HCT116 (cell line): ENCODE results near the gene TMOD1. TPM values are rescaled to one million over a fixed set of nuclear protein-coding genes. Genes with fewer than 3 reads are reported as not detected.

ENCODE experiments used
- ATAC-seq: fragments of 200-7000 bp; cut with Tn5 transposase; 2 replicates; pipeline ENCODE4 v1.9.1; 2020; ENCODE audit warnings: mild to moderate bottlenecking, moderate library complexity
- BruUV-seq: library from RNA; stranded (reverse); fragments of 400-500 nt; replicated peaks from 2 replicates; lab custom pipeline; 2021; lab: Mats Ljungman, UMichigan
- CTCF ChIA-PET: fragments of 300-600 bp; sonication (Branson Sonifier 250); formaldehyde crosslinking; loops from one replicate; lab custom pipeline; 2021; ENCODE audit warnings: antibody characterized with exemption; lab: Charles Lee
- POLR2A ChIA-PET: fragments of 300-600, 350-600 bp; sonication (Branson Sonifier 250); formaldehyde crosslinking; loops from one replicate; lab custom pipeline; 2021; ENCODE audit warnings: antibody characterized with exemption; lab: Charles Lee
- RAD21 ChIA-PET, 2 experiments: fragments of 300-600 bp; sonication (Branson Sonifier 250); formaldehyde crosslinking; loops; one replicate each; lab custom pipeline; 2023; ENCODE audit warnings: low total read pairs in 2 of 2; ENCODE audit not compliant: uncharacterized antibody in 2 of 2, unreplicated experiment in 2 of 2, low non-redundant PET in 1 of 2; lab: Charles Lee
- DNase-seq: peaks from one replicate; pipeline ENCODE4 v3.0.0-alpha.2; 2010; ENCODE audit warnings: low read depth, low spot score
- H2AFZ ChIP-seq: fragments of 200-600 bp; shearing (Covaris generic), sonication (generic); 2 replicates; pipeline ENCODE4 v1.6.1; 2017; ENCODE audit warnings: low read depth, mixed run types, mixed read lengths, antibody characterized with exemption, low read length; ENCODE audit not compliant: poor library complexity, severe bottlenecking
- H3K27ac ChIP-seq: 2 replicates; pipeline ENCODE4 v1.5.1; 2012; ENCODE audit warnings: low read depth, low read length
- H3K27me3 ChIP-seq: fragments of 200-600 bp; sonication (generic); 2 replicates; pipeline ENCODE4 v1.6.1; 2016; ENCODE audit warnings: mixed run types, low read length, mixed read lengths; ENCODE audit not compliant: insufficient read depth
- H3K36me3 ChIP-seq, 2 experiments: fragments of 200-500 bp in 1 of 2; fragments of 200-600 bp in 1 of 2; sonication (Bioruptor generic) in 1 of 2; sonication (generic) in 1 of 2; 2 replicates each; pipeline versions ENCODE4 v1.5.1 to v1.6.1; 2014 to 2016; ENCODE audit warnings: low read length in 2 of 2, inconsistent platforms in 1 of 2, mixed read lengths in 1 of 2, mixed run types in 1 of 2; ENCODE audit not compliant: insufficient read depth in 2 of 2, control insufficient read depth in 1 of 2
- H3K4me1 ChIP-seq, 2 experiments: fragments of 200-600 bp in 1 of 2; sonication (generic) in 1 of 2; 2 replicates each; pipeline versions ENCODE4 v1.5.1 to v1.6.1; 2012 to 2017; ENCODE audit warnings: low read length in 2 of 2, inconsistent platforms in 1 of 2, mild to moderate bottlenecking in 1 of 2, mixed read lengths in 1 of 2, mixed run types in 1 of 2, moderate library complexity in 1 of 2; ENCODE audit not compliant: insufficient read depth in 2 of 2, control insufficient read depth in 1 of 2
- H3K4me2 ChIP-seq: fragments of 200-600 bp; sonication (generic); 2 replicates; pipeline ENCODE4 v1.6.1; 2017; ENCODE audit warnings: mixed run types, low read length, mixed read lengths
- H3K4me3 ChIP-seq, 2 experiments: fragments of 200-600 bp in 1 of 2; sonication (generic) in 1 of 2; replicated peaks in 1 of 2; 2 replicates each; pipeline ENCODE4 v1.5.1; 2011 to 2016; ENCODE audit warnings: low read length in 2 of 2, control low read depth in 1 of 2, low read depth in 1 of 2, mild to moderate bottlenecking in 1 of 2, mixed read lengths in 1 of 2, mixed run types in 1 of 2
- H3K79me2 ChIP-seq: fragments of 200-600 bp; sonication (generic); 2 replicates; pipeline ENCODE4 v1.6.1; 2017; ENCODE audit warnings: mild to moderate bottlenecking, mixed run types, low read length, moderate library complexity, mixed read lengths; ENCODE audit not compliant: insufficient read depth
- H3K9ac ChIP-seq: fragments of 200-600 bp; sonication (generic); 2 replicates; pipeline ENCODE4 v1.6.1; 2016; ENCODE audit warnings: low read length, mixed read lengths
- H3K9me2 ChIP-seq: fragments of 200-600 bp; sonication (generic), shearing (Covaris generic); 2 replicates; pipeline ENCODE4 v1.6.1; 2017; ENCODE audit warnings: mixed run types, mild to moderate bottlenecking, moderate library complexity; ENCODE audit not compliant: insufficient read depth
- H3K9me3 ChIP-seq, 2 experiments: fragments of 200-500 bp in 1 of 2; fragments of 200-600 bp in 1 of 2; sonication (Bioruptor generic) in 1 of 2; sonication (generic) in 1 of 2; 2 replicates each; pipeline ENCODE4 v1.6.1; 2014 to 2017; ENCODE audit warnings: low read length in 2 of 2, mixed read lengths in 2 of 2, inconsistent platforms in 1 of 2, low read depth in 1 of 2, mild to moderate bottlenecking in 1 of 2, mixed run types in 1 of 2, moderate library complexity in 1 of 2; ENCODE audit not compliant: control insufficient read depth in 1 of 2, insufficient read depth in 1 of 2
- H4K20me1 ChIP-seq: fragments of 200-600 bp; sonication (generic), shearing (Covaris generic); 2 replicates; pipeline ENCODE4 v1.6.1; 2017; ENCODE audit warnings: mixed run types, mild to moderate bottlenecking, moderate library complexity; ENCODE audit not compliant: insufficient read depth
- CBX3 ChIP-seq: IDR thresholded peaks from 2 replicates; pipeline ENCODE4 v1.6.1; 2012; ENCODE audit warnings: low read depth
- EGR1 ChIP-seq: IDR thresholded peaks from 2 replicates; pipeline ENCODE4 v1.6.1; 2012; ENCODE audit warnings: low read depth
- EZH2 ChIP-seq: fragments of 200-600 bp; sonication (generic); IDR thresholded peaks from 2 replicates; pipeline ENCODE4 v1.6.1; 2017; ENCODE audit warnings: antibody characterized with exemption, mixed run types
- EZH2phosphoT487 ChIP-seq: fragments of 200-600 bp; IDR thresholded peaks from 2 replicates; pipeline ENCODE4 v1.6.1; 2018; ENCODE audit warnings: antibody characterized with exemption, borderline replicate concordance
- JUND ChIP-seq: IDR thresholded peaks from 2 replicates; pipeline ENCODE4 v1.6.1; 2012
- MAX ChIP-seq: IDR thresholded peaks from 2 replicates; pipeline ENCODE4 v1.6.1; 2012
- POLR2A ChIP-seq: IDR thresholded peaks from 2 replicates; pipeline ENCODE4 v1.7.0; 2011; ENCODE audit warnings: borderline replicate concordance; ENCODE audit not compliant: insufficient read depth, insufficient read length; ENCODE audit errors: extremely low read depth
- POLR2AphosphoS5 ChIP-seq: IDR thresholded peaks from 2 replicates; pipeline ENCODE4 v1.6.1; 2011; ENCODE audit warnings: mild to moderate bottlenecking, low read depth, low read length, moderate library complexity
- RAD21 ChIP-seq: IDR thresholded peaks from 2 replicates; pipeline ENCODE4 v1.6.1; 2012; ENCODE audit warnings: low read depth, mild to moderate bottlenecking
- ZFX ChIP-seq: fragments of 450-650 bp; IDR thresholded peaks from 2 replicates; pipeline ENCODE4 v1.6.1; 2017
- ZNF274 ChIP-seq: fragments of 200-500 bp; sonication (Bioruptor generic); IDR thresholded peaks from 2 replicates; pipeline ENCODE4 v1.6.1; 2014; ENCODE audit warnings: mild to moderate bottlenecking, low read depth, low read length, inconsistent platforms
- intact Hi-C: fragments of 100-400 bp; cut with micrococcal nuclease; formaldehyde crosslinking; loops from 2 replicates; pipeline ENCODE4 v1.10.0; 2022
- total RNA-seq: library from RNA; stranded (reverse); gene quantifications from one replicate; pipeline ENCODE4 v1.2.1, GENCODE V29; 2021; ENCODE audit not compliant: unreplicated experiment
- TF ChIP-seq, protein P1 (sequence below): IDR thresholded peaks from 2 replicates; pipeline ENCODE4 v1.6.1; 2012
- TF ChIP-seq, protein P2 (sequence below): IDR thresholded peaks from 2 replicates; pipeline ENCODE4 v1.6.1; 2012; ENCODE audit warnings: low read depth

TMOD1 gene
- total RNA-seq, 1 experiment from 2014 or later: 4.4 TPM

DNA sequence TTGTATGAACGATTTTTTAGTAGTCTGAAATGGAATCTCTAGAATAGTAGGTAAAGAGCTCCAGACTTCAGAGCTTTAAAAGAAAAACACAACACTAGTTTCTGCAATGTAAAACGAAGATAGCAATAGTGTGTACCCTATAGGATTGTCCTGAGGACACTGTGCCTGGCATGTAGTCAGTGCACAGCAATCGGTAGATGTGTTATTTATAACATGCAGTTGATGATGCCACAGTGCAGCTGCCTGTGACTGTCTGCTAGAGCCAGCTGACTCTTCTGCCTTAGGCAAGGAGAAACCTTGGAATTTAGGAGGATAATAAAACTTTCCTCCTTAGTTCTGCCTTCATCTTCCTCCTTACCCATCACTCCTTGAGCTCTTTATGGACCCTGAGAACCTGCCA is 27.7 kb upstream of the TMOD1 start:
- H3K9me2 ChIP-seq: no peaks in the 10 kb centered on the region
- TF ChIP-seq EZH2phosphoT487: no peak
- TF ChIP-seq ZFX: no peak
- no peak for TF ChIP-seq RAD21
- no peak for TF ChIP-seq POLR2AphosphoS5
- TF ChIP-seq POLR2A: no peak
- no peak for TF ChIP-seq ZNF274
- TF ChIP-seq MAX: no peak
- no peak overlapping the region for H3K27ac ChIP-seq
- no peak overlapping the region for H3K4me3 ChIP-seq
- H2AFZ ChIP-seq: no peak overlapping the region
- DNase-seq (no peak), ATAC-seq (no peak)
- no TSS peak for BruUV-seq
- intact Hi-C loops: no loop called here
- no peak overlapping the region for H3K9ac ChIP-seq
- H3K4me2 ChIP-seq: no peak overlapping the region
- H3K79me2 ChIP-seq: no peaks in the 10 kb centered on the region
- ChIA-PET POLR2A (no interaction called here), RAD21 (interaction anchor here in 1 of 2 experiments (1.0 kb wide), 1 partner anchor 125 kb away, joined by 3 read pairs; no protein-coding TSS in a partner anchor), CTCF (interaction anchor here (1.0 to 7.7 kb wide), 4 partner anchors 13 to 142 kb away, joined by 3 to 139 read pairs (median 7); partner anchors contain the start of gene TMOD1)
- H4K20me1 ChIP-seq: no peaks in the 10 kb centered on the region
- no peaks in the 10 kb centered on the region for H3K36me3 ChIP-seq
- H3K9me3 ChIP-seq: no peaks in the 10 kb centered on the region
- no peaks in the 10 kb centered on the region for H3K4me1 ChIP-seq
- no peaks in the 10 kb centered on the region for H3K27me3 ChIP-seq

GRCh38 chr9:97474372-97474925 is 27.0 kb upstream of the TMOD1 start:
- ChIA-PET CTCF (interaction anchor here (1.0 to 7.7 kb wide), 3 partner anchors 13 to 141 kb away, joined by 6 to 139 read pairs (median 8); no protein-coding TSS in a partner anchor), POLR2A (no interaction called here), RAD21 (interaction anchor here in 1 of 2 experiments (1.0 kb wide), 1 partner anchor 124 kb away, joined by 3 read pairs; no protein-coding TSS in a partner anchor)
- DNase-seq: no peak
- Histone ChIP-seq H3K36me3 (no peaks in the 10 kb centered on the region), H3K4me3 (no peak overlapping the region), H4K20me1 (no peaks in the 10 kb centered on the region), H3K4me2 (no peak overlapping the region), H2AFZ (no peak overlapping the region), H3K27ac (no peak overlapping the region), H3K79me2 (no peaks in the 10 kb centered on the region), H3K9me2 (no peaks in the 10 kb centered on the region), H3K27me3 (no peaks in the 10 kb centered on the region), H3K9me3 (no peaks in the 10 kb centered on the region), H3K9ac (no peak overlapping the region), H3K4me1 (no peaks in the 10 kb centered on the region)
- intact Hi-C loops: no loop called here
- no TSS peak for BruUV-seq
- no peak for ATAC-seq
- TF ChIP-seq POLR2A (no peak), MAX (no peak), EZH2phosphoT487 (no peak), ZFX (no peak), JUND (no peak), EZH2 (no peak), EGR1 (no peak), CBX3 (no peak), ZNF274 (no peak)
- TF ChIP-seq, protein P1, sequence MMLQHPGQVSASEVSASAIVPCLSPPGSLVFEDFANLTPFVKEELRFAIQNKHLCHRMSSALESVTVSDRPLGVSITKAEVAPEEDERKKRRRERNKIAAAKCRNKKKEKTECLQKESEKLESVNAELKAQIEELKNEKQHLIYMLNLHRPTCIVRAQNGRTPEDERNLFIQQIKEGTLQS: no peak
- TF ChIP-seq, protein P2, sequence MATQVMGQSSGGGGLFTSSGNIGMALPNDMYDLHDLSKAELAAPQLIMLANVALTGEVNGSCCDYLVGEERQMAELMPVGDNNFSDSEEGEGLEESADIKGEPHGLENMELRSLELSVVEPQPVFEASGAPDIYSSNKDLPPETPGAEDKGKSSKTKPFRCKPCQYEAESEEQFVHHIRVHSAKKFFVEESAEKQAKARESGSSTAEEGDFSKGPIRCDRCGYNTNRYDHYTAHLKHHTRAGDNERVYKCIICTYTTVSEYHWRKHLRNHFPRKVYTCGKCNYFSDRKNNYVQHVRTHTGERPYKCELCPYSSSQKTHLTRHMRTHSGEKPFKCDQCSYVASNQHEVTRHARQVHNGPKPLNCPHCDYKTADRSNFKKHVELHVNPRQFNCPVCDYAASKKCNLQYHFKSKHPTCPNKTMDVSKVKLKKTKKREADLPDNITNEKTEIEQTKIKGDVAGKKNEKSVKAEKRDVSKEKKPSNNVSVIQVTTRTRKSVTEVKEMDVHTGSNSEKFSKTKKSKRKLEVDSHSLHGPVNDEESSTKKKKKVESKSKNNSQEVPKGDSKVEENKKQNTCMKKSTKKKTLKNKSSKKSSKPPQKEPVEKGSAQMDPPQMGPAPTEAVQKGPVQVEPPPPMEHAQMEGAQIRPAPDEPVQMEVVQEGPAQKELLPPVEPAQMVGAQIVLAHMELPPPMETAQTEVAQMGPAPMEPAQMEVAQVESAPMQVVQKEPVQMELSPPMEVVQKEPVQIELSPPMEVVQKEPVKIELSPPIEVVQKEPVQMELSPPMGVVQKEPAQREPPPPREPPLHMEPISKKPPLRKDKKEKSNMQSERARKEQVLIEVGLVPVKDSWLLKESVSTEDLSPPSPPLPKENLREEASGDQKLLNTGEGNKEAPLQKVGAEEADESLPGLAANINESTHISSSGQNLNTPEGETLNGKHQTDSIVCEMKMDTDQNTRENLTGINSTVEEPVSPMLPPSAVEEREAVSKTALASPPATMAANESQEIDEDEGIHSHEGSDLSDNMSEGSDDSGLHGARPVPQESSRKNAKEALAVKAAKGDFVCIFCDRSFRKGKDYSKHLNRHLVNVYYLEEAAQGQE: no peak
